Measurements from ENCODE around the gene ZNF521.

Gene ZNF521

GRCh38 chr18:25230658-25231326, 121.2 kb downstream of the ZNF521 start:
- TF ChIP-seq, protein P1, sequence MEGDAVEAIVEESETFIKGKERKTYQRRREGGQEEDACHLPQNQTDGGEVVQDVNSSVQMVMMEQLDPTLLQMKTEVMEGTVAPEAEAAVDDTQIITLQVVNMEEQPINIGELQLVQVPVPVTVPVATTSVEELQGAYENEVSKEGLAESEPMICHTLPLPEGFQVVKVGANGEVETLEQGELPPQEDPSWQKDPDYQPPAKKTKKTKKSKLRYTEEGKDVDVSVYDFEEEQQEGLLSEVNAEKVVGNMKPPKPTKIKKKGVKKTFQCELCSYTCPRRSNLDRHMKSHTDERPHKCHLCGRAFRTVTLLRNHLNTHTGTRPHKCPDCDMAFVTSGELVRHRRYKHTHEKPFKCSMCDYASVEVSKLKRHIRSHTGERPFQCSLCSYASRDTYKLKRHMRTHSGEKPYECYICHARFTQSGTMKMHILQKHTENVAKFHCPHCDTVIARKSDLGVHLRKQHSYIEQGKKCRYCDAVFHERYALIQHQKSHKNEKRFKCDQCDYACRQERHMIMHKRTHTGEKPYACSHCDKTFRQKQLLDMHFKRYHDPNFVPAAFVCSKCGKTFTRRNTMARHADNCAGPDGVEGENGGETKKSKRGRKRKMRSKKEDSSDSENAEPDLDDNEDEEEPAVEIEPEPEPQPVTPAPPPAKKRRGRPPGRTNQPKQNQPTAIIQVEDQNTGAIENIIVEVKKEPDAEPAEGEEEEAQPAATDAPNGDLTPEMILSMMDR (IDR thresholded peaks at IDR 0.05; ENCODE audit: low read depth, low read length) = no peak

DNA sequence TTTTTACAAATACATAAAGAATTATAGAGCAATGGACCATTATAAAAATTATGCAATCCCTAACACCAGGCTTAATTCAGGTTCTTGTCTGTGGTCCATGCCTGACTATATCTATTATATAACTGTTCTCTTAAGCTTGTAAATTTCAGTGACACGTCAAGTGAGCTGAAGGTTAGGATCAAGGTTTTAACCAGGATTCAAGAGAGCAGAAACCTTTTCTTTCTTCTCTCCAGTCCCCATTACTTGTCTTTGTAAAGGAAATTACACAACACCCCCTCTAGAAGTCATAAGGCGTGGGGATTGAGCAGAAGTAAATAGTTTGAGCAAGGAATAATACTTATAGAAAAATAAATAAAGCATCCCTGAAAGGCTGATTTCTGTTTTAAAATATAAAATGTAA, 122.0 kb downstream of the ZNF521 start:
- H3K36me3 ChIP-seq = no peaks in the 10 kb centered on the region
- H3K9me3 ChIP-seq = no peaks in the 10 kb centered on the region
- no peak overlapping the region for H3K4me3 ChIP-seq (ENCODE audit: low read depth, low read length)
- TF ChIP-seq, protein P1 (IDR thresholded peaks at IDR 0.05; ENCODE audit: low read depth, low read length) = no peak
- H3K4me1 ChIP-seq = no peaks in the 10 kb centered on the region
- no peaks in the 10 kb centered on the region for H3K27me3 ChIP-seq
- DNase-seq = no peak

More at GRCh38 chr18:25230658-25231326, 121.2 kb downstream of the ZNF521 start:
- no peak for DNase-seq
- Histone ChIP-seq H3K36me3 (no peaks in the 10 kb centered on the region), H3K4me3 (ENCODE audit: low read depth, low read length) (no peak overlapping the region), H3K27me3 (no peaks in the 10 kb centered on the region), H3K9me3 (no peaks in the 10 kb centered on the region), H3K4me1 (no peaks in the 10 kb centered on the region)

- H3K36me3 ChIP-seq = no peaks in the 10 kb centered on the region
- TF ChIP-seq, protein P1 (IDR thresholded peaks at IDR 0.05; ENCODE audit: low read depth, low read length) = no peak
- no peaks in the 10 kb centered on the region for H3K9me3 ChIP-seq
- no peak overlapping the region for H3K4me3 ChIP-seq (ENCODE audit: low read depth, low read length)
- DNase-seq = no peak
- no peaks in the 10 kb centered on the region for H3K27me3 ChIP-seq
- no peaks in the 10 kb centered on the region for H3K4me1 ChIP-seq
Measured at GRCh38 chr18:25229081-25229480, 122.9 kb downstream of the ZNF521 start.

DNA sequence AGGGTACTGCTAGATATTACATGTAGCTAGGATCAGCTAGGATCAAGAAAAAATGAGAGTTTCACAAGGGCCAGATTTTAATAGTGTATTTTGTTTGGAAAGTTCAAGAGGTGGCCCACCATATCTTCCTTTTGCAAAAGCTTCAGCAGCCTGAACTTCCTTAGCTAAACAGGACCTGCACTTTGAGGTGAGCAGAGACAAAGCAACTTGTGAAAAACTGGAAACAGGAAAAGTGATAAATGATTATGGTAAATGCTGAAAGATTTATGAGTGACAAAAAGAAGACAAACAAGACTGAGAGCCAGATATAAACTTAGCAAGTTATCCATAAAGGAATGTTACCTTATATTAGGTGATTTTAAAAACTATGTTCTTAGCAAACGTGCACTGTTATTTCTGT, 123.6 kb downstream of the ZNF521 start:
- Histone ChIP-seq H3K4me1 (no peaks in the 10 kb centered on the region), H3K4me3 (ENCODE audit: low read depth, low read length) (no peak overlapping the region), H3K36me3 (no peaks in the 10 kb centered on the region), H3K27me3 (no peaks in the 10 kb centered on the region), H3K9me3 (no peaks in the 10 kb centered on the region)
- TF ChIP-seq, protein P1 (IDR thresholded peaks at IDR 0.05; ENCODE audit: low read depth, low read length) = no peak
- DNase-seq = no peak

GRCh38 chr18:25225151-25225550, 126.8 kb downstream of the ZNF521 start:
- Histone ChIP-seq H3K4me3 (ENCODE audit: low read depth, low read length) (no peak overlapping the region), H3K36me3 (no peaks in the 10 kb centered on the region), H3K4me1 (no peaks in the 10 kb centered on the region), H3K9me3 (no peaks in the 10 kb centered on the region), H3K27me3 (no peaks in the 10 kb centered on the region)
- TF ChIP-seq, protein P1 (IDR thresholded peaks at IDR 0.05; ENCODE audit: low read depth, low read length) = no peak
- no peak for DNase-seq

All from BE2C (cell line).